Lung (tissue), 12 donors: ENCODE data around the gene TNFAIP8L3. TPM values are rescaled to one million over a fixed set of nuclear protein-coding genes. Genes with fewer than 3 reads are reported as not detected.

Experiments
- ATAC-seq: fragments of 200-7000 bp; cut with Tn5 transposase; one replicate; pipeline ENCODE4 v1.9.1; 2020; ENCODE audit warnings: moderate number of reproducible peaks; ENCODE audit not compliant: insufficient read depth, low FRiP score
- DNase-seq, 3 donors: peaks; one replicate each; pipeline ENCODE4 v3.0.0-alpha.2; 2013 to 2017
- H3K27ac ChIP-seq, 2 donors: one replicate each; pipeline ENCODE4 v1.5.1; 2013; ENCODE audit warnings: mild to moderate bottlenecking in 2 of 2, moderate library complexity in 2 of 2, control low read depth in 1 of 2, inconsistent platforms in 1 of 2, low read depth in 1 of 2, low read length in 1 of 2
- H3K27me3 ChIP-seq, 3 donors: one replicate each; pipeline ENCODE4 v1.5.1; 2013; ENCODE audit warnings: low read length in 2 of 3; ENCODE audit not compliant: control insufficient read depth in 3 of 3, insufficient read depth in 3 of 3
- H3K36me3 ChIP-seq, 4 donors: one replicate each; pipeline ENCODE4 v1.5.1; 2013; ENCODE audit warnings: low read length in 4 of 4, mild to moderate bottlenecking in 1 of 4, moderate library complexity in 1 of 4; ENCODE audit not compliant: control insufficient read depth in 4 of 4, insufficient read depth in 4 of 4
- H3K4me1 ChIP-seq, 5 donors: one replicate each; pipeline ENCODE4 v1.5.1; 2013; ENCODE audit warnings: low read length in 5 of 5, mild to moderate bottlenecking in 2 of 5, moderate library complexity in 1 of 5; ENCODE audit not compliant: control insufficient read depth in 5 of 5, insufficient read depth in 5 of 5
- H3K4me3 ChIP-seq: one replicate; pipeline ENCODE4 v1.5.1; 2013; ENCODE audit warnings: mild to moderate bottlenecking, control low read depth, moderate library complexity
- H3K9ac ChIP-seq, 2 donors: one replicate each; pipeline ENCODE4 v1.5.1; 2013; ENCODE audit warnings: low read length in 2 of 2, control low read depth in 1 of 2; ENCODE audit not compliant: insufficient read depth in 1 of 2
- H3K9me3 ChIP-seq, 4 donors: one replicate each; pipeline ENCODE4 v1.5.1; 2013; ENCODE audit warnings: low read length in 3 of 4, mild to moderate bottlenecking in 1 of 4, moderate library complexity in 1 of 4; ENCODE audit not compliant: control insufficient read depth in 4 of 4, insufficient read depth in 3 of 4
- WGBS, 2 donors: extraction: QIAGEN DNeasy Blood & Tissue Kit; methylation state at CpG; one replicate each; pipeline ENCODE4 v1.1.7; 2013; 5-methylcytosine and 5-hydroxymethylcytosine counted together
- polyA plus RNA-seq, 2 donors: library from polyadenylated mRNA; stranded (reverse); fragments of 200-250 nt; gene quantifications; one replicate each; pipeline ENCODE4 v1.2.1, GENCODE V29; 2013
- total RNA-seq, 2 donors: library from RNA; depleted of rRNA in 1 of 2; stranded (reverse); fragments of >200 nt in 1 of 2; gene quantifications; one replicate each; pipeline ENCODE4 v1.2.1, GENCODE V29; 2014 to 2021
- TF ChIP-seq, protein P1 (sequence below): IDR thresholded peaks from 2 replicates; pipeline ENCODE4 v1.5.1; 2012; ENCODE audit warnings: mild to moderate bottlenecking; ENCODE audit errors: control extremely low read depth, extremely low read depth
- donor health status: control.
- donor health status: control.
- donor health status: Bipolar disorder and iron deficiency.
- donor health status: healthy.
- donor health status: DM: yes; HTN: yes; CAD: no.

The TNFAIP8L3 gene
- total and polyA plus RNA-seq, 4 donors, result 3.7 to 20.5 (median 9.9) TPM

DNA sequence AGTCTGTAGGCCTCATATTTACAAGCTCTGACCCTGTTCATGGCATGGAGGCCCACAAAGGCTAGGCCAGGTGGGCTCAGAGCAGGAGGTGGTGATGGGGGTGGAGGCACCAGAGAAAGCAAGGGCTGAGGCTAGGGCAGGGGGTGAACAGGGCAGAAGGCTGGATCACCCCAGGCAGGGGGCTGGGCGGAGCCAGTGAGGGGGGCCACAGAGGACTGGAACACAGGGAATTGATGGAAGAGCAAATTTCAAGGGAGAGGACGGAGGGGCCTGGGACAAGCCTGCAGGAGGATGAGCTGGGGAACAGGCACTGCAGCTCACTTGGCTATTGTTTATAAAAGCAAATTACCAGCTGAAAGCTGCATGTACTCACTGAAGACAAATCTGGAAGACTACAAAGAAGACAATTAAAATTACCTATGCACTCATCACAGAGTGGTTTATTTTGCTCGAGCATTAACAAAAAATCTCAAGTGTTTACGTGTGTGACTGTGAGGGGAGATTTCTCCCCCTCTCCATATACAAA, 11.0 kb downstream of the TNFAIP8L3 start:
- H3K9me3 ChIP-seq, result peaks cover 0 to 2% (median 0%) of the 10 kb centered on the region in 4 donors
- no peaks in the 10 kb centered on the region for H3K36me3 ChIP-seq
- no peak overlapping the region for H3K27ac ChIP-seq
- H3K4me1 ChIP-seq, result peaks cover 0 to 3% (median 0%) of the 10 kb centered on the region in 5 donors
- H3K9ac ChIP-seq, result no peak overlapping the region
- TF ChIP-seq, protein P1, sequence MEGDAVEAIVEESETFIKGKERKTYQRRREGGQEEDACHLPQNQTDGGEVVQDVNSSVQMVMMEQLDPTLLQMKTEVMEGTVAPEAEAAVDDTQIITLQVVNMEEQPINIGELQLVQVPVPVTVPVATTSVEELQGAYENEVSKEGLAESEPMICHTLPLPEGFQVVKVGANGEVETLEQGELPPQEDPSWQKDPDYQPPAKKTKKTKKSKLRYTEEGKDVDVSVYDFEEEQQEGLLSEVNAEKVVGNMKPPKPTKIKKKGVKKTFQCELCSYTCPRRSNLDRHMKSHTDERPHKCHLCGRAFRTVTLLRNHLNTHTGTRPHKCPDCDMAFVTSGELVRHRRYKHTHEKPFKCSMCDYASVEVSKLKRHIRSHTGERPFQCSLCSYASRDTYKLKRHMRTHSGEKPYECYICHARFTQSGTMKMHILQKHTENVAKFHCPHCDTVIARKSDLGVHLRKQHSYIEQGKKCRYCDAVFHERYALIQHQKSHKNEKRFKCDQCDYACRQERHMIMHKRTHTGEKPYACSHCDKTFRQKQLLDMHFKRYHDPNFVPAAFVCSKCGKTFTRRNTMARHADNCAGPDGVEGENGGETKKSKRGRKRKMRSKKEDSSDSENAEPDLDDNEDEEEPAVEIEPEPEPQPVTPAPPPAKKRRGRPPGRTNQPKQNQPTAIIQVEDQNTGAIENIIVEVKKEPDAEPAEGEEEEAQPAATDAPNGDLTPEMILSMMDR, result no peak
- peaks cover 0 to under 1% (median 0%) of the 10 kb centered on the region in 3 donors for H3K27me3 ChIP-seq
- WGBS, 2 donors, result 78 to 96% methylated on average over 4 of the region's 4 CpGs
- no peak overlapping the region for H3K4me3 ChIP-seq
- no peak for ATAC-seq
- DNase-seq, result no peak

DNA sequence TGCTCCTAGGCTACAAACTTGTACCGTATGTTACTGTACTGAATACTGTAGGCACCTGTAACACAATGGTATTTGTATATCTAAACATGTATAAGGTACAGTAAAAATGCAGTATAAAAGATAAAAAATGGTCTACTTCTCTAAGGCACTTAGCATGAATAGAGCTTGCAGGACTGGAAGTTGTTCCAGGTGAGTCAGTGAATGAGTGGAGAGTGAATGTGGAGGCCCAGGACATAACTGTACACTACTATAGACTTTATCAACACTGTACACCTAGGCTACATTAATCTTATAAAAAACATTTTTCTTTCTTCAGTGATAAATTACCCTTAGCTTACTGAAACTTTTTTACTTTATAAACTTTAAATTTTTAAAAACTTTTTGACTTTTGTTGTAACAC, 12.5 kb downstream of the TNFAIP8L3 start:
- 97% methylated on average over 1 of the region's 1 CpG for WGBS, 2 donors
- no peaks in the 10 kb centered on the region for H3K27me3 ChIP-seq
- no peak overlapping the region for H3K9ac ChIP-seq
- H3K9me3 ChIP-seq, result peaks cover 0 to 2% (median 0%) of the 10 kb centered on the region in 4 donors
- ATAC-seq (no peak), DNase-seq (no peak)
- peaks cover 0 to 7% (median 1%) of the 10 kb centered on the region in 5 donors for H3K4me1 ChIP-seq
- no peak overlapping the region for H3K27ac ChIP-seq
- no peak overlapping the region for H3K4me3 ChIP-seq
- H3K36me3 ChIP-seq, result no peaks in the 10 kb centered on the region
- TF ChIP-seq, protein P1, result no peak

DNA sequence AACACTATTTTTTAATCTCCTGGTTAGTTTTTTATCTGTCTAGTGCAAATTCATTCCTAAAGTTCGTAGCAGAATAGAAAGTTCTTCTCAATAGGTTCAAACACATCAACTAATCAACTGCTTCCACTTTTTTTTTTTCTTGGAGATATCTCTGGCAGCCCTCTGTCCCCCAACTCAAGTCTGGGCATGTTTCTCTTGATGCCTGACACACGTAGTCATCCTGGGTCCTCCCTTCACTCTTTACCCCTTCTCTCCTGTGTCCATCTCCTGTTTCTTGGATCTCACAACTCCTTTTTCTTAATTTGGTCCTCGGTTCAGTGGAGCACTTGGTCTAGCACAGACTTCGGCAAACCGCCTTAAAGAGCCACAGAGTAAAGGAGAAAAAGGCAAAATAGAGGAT, 14.4 kb downstream of the TNFAIP8L3 start:
- no peaks in the 10 kb centered on the region for H3K27me3 ChIP-seq
- H3K4me3 ChIP-seq, result no peak overlapping the region
- peaks cover 0 to 13% (median 2%) of the 10 kb centered on the region in 5 donors for H3K4me1 ChIP-seq
- TF ChIP-seq, protein P1, result no peak
- WGBS, 2 donors, result 88 to 94% methylated on average over 5 of the region's 5 CpGs
- ATAC-seq (no peak), DNase-seq (no peak)
- H3K27ac ChIP-seq, result no peak overlapping the region
- H3K9me3 ChIP-seq, result no peaks in the 10 kb centered on the region
- H3K36me3 ChIP-seq, result no peaks in the 10 kb centered on the region
- no peak overlapping the region for H3K9ac ChIP-seq

DNA sequence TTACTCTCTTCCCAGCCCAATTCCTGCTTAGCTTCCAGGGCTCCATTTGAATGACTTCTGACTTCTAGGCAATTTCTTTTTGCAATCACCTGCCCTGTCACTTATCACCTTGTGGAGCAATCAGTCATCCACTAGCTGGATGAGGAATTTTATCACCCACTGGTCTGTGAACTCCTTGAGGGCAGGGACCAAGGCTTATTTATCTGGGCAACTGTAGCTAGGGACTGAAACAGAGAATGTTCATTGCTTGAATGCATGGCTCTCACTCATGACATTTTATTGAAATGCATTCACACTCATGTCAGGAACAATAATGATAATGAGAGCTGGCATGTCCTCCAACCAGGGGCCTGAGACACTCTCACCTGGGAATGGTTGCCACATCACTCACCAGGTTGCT, 15.5 kb downstream of the TNFAIP8L3 start:
- Histone ChIP-seq H3K9me3 (no peaks in the 10 kb centered on the region), H3K36me3 (no peaks in the 10 kb centered on the region), H3K27ac (no peak overlapping the region), H3K27me3 (no peaks in the 10 kb centered on the region), H3K4me3 (no peak overlapping the region), H3K4me1 (peaks cover 0 to 13% (median 2%) of the 10 kb centered on the region in 5 donors), H3K9ac (no peak overlapping the region)
- DNase-seq, result no peak
- TF ChIP-seq, protein P1, result no peak
- ATAC-seq, result no peak
